Fibroblast of lung (primary cell): ENCODE measurements around the gene PIK3R6.

Experiments
- CTCF ChIP-seq, 2 donors: IDR thresholded peaks in 1 of 2; conservative IDR thresholded peaks in 1 of 2; 1 replicate in 1 of 2; 2 replicates in 1 of 2; pipeline ENCODE4 v1.5.1; 2011 to 2012; ENCODE audit warnings: low read length in 2 of 2, control low read depth in 1 of 2, inconsistent platforms in 1 of 2, low read depth in 1 of 2, mild to moderate bottlenecking in 1 of 2
- EZH2 ChIP-seq: IDR thresholded peaks from 2 replicates; pipeline ENCODE4 v1.5.1; 2012; ENCODE audit warnings: low read length, control low read depth, mild to moderate bottlenecking; ENCODE audit errors: missing control alignments

GRCh38 chr17:8883353-8883752 lies 15.9 kb upstream of the PIK3R6 start:
- TF ChIP-seq CTCF (conservative IDR thresholded peaks at IDR 0.05 in 1 of 2, IDR thresholded peaks at IDR 0.05 in 1 of 2; ENCODE audit: low read depth in 1 of 2, low read length in 2 of 2) (no peak), EZH2 (no peak)
